GM12878 (cell line): ENCODE measurements around the gene AK8. TPM values are rescaled to one million over a fixed set of nuclear protein-coding genes. Genes with fewer than 3 reads are reported as not detected.

Experiments
- ATAC-seq: fragments of 200-7000 bp; cut with Tn5 transposase; 3 replicates; pipeline ENCODE4 v1.9.1; 2020; ENCODE audit warnings: mild to moderate bottlenecking, moderate library complexity
- BruUV-seq: library from RNA; stranded (reverse); fragments of 400-500 nt; replicated peaks from 2 replicates; lab custom pipeline; 2021; lab: Mats Ljungman, UMichigan
- CTCF ChIA-PET: fragments of 300-600 bp; sonication (Branson Sonifier 250); formaldehyde crosslinking; extraction: SDS; loops from one replicate; lab custom pipeline; 2021; ENCODE audit warnings: inconsistent platforms; lab: Yijun Ruan, JAX
- POLR2A ChIA-PET: fragments of 350-600 bp; formaldehyde crosslinking; extraction: SDS; loops from one replicate; lab custom pipeline; 2021; ENCODE audit warnings: inconsistent platforms; lab: Charles Lee
- RAD21 ChIA-PET: fragments of 300-600 bp; sonication (Branson Sonifier 250); formaldehyde crosslinking; loops from one replicate; lab custom pipeline; 2023; ENCODE audit warnings: antibody characterized with exemption; ENCODE audit not compliant: unreplicated experiment; lab: Charles Lee
- SMC1A ChIA-PET: fragments of 300-600 bp; sonication (Branson Sonifier 250); formaldehyde crosslinking; loops from one replicate; lab custom pipeline; 2023; ENCODE audit not compliant: unreplicated experiment, uncharacterized antibody; lab: Charles Lee
- DNase-seq: peaks from one replicate; pipeline ENCODE4 v3.0.0-alpha.2; 2011; ENCODE audit warnings: low read depth, low spot score
- FAIRE-seq: peaks from 3 replicates; lab custom pipeline; 2011; peaks lifted over from hg19 to GRCh38; lab: Jason Lieb, UNC
- H2AFZ ChIP-seq: 2 replicates; pipeline ENCODE4 v1.6.0; 2011; ENCODE audit warnings: low read depth, low read length, control low read depth; ENCODE audit not compliant: control insufficient read depth
- H3K27ac ChIP-seq: 2 replicates; pipeline ENCODE4 v1.5.1; 2011; ENCODE audit warnings: control low read depth; ENCODE audit not compliant: control insufficient read depth, insufficient read depth
- H3K27me3 ChIP-seq, 2 experiments: replicated peaks in 1 of 2; 2 replicates each; pipeline versions ENCODE4 v1.6.0 to v1.6.1; 2011; ENCODE audit warnings: low read length in 1 of 2; ENCODE audit not compliant: control insufficient read depth in 2 of 2, insufficient read depth in 2 of 2
- H3K36me3 ChIP-seq, 2 experiments: 2 replicates each; pipeline ENCODE4 v1.5.1; 2011; ENCODE audit warnings: low read length in 1 of 2; ENCODE audit not compliant: control insufficient read depth in 2 of 2, insufficient read depth in 2 of 2
- H3K4me1 ChIP-seq: 2 replicates; pipeline ENCODE4 v1.6.1; 2011; ENCODE audit warnings: mild to moderate bottlenecking, low read length, moderate library complexity, mixed read lengths; ENCODE audit not compliant: control insufficient read depth, insufficient read depth
- H3K4me2 ChIP-seq: 2 replicates; pipeline ENCODE4 v1.6.0; 2011; ENCODE audit warnings: control low read depth; ENCODE audit not compliant: control insufficient read depth, insufficient read depth
- H3K4me3 ChIP-seq: fragments of 200-600 bp; sonication (generic); 2 replicates; pipeline ENCODE4 v1.5.1; 2016
- H3K79me2 ChIP-seq: 2 replicates; pipeline ENCODE4 v1.6.0; 2011; ENCODE audit warnings: low read length; ENCODE audit not compliant: control insufficient read depth, insufficient read depth
- H3K9ac ChIP-seq: 2 replicates; pipeline ENCODE4 v1.8.0; 2011; ENCODE audit warnings: low read length, control low read depth, mixed read lengths; ENCODE audit not compliant: control insufficient read depth, insufficient read depth
- H3K9me3 ChIP-seq: replicated peaks from 3 replicates; pipeline ENCODE4 v1.5.1; 2011; ENCODE audit warnings: mild to moderate bottlenecking, low read length; ENCODE audit not compliant: control insufficient read depth, insufficient read depth
- H4K20me1 ChIP-seq: 2 replicates; pipeline ENCODE4 v1.6.0; 2011; ENCODE audit not compliant: control insufficient read depth, insufficient read depth
- ASH2L ChIP-seq: fragments of 300-600, 200-600 bp; sonication (generic); IDR thresholded peaks from 2 replicates; pipeline ENCODE4 v1.6.1; 2017; ENCODE audit warnings: low read depth, mild to moderate bottlenecking, borderline replicate concordance
- BCLAF1 ChIP-seq: fragments of 450-650 bp; IDR thresholded peaks from 2 replicates; pipeline ENCODE4 v1.6.1; 2017; ENCODE audit warnings: antibody characterized with exemption, mild to moderate bottlenecking, moderate library complexity
- JUNB ChIP-seq: IDR thresholded peaks from 2 replicates; pipeline ENCODE4 v1.6.1; 2016; ENCODE audit warnings: antibody characterized with exemption, mild to moderate bottlenecking
- SMC3 ChIP-seq: IDR thresholded peaks from 2 replicates; pipeline ENCODE4 v1.6.1; 2011; ENCODE audit warnings: low read length, improper control_type of control experiment, borderline replicate concordance
- TBL1XR1 ChIP-seq: IDR thresholded peaks from 2 replicates; pipeline ENCODE4 v1.6.1; 2012; ENCODE audit warnings: low read depth, low read length, improper control_type of control experiment
- ZBTB11 ChIP-seq: fragments of 450-650 bp; formaldehyde crosslinking; IDR thresholded peaks from 2 replicates; pipeline ENCODE4 v1.5.0; 2022; ENCODE audit warnings: mild to moderate bottlenecking, missing genetic modification characterization
- WGBS: methylation state at CpG from one replicate; pipeline ENCODE4 v1.1.6; 2016; ENCODE audit warnings: low lambda C conversion rate; ENCODE audit not compliant: insufficient replicate concordance, insufficient coverage; ENCODE audit errors: missing lambda C conversion rate; 5-methylcytosine and 5-hydroxymethylcytosine counted together
- in situ Hi-C: fragments of 300-500 bp; cut with MboI; formaldehyde crosslinking; loops from 9 replicates; pipeline ENCODE4 v1.14.3; 2018; ENCODE audit warnings: mixed read lengths
- intact Hi-C: fragments of 100-400 bp; cut with micrococcal nuclease; formaldehyde crosslinking; loops from one replicate; pipeline ENCODE4 v1.14.2; 2022; ENCODE audit not compliant: unreplicated experiment
- polyA plus RNA-seq, 11 experiments: library from polyadenylated mRNA; depleted of rRNA in 4 of 11; unstranded in 6 of 11; stranded (reverse) in 5 of 11; fragments of >200 nt; fragmentation: Nextera tagmentation in 4 of 11; fragmentation: Illumina TruSeq in 1 of 11; extraction: Ambion mirVana in 4 of 11; extraction: Trizol in 1 of 11; gene quantifications; 1 replicate in 1 of 11; 2 replicates in 10 of 11; pipeline versions ENCODE4 v1.2.1 to v1.2.3, GENCODE V29; 2011 to 2016; ENCODE audit warnings: inconsistent platforms in 2 of 11, missing spikeins in 2 of 11, low read depth in 1 of 11
- total RNA-seq, 4 experiments: library from RNA; depleted of rRNA in 3 of 4; stranded (reverse); fragments of >200 nt in 3 of 4; fragmentation: Illumina TruSeq in 1 of 4; extraction: Trizol in 1 of 4; gene quantifications; 2 replicates each; pipeline versions ENCODE4 v1.2.1 to v1.2.3, GENCODE V29; 2013 to 2021
- TF ChIP-seq, protein P1 (sequence below): fragments of 150-350 bp; IDR thresholded peaks from 2 replicates; pipeline ENCODE4 v1.6.1; 2014; ENCODE audit warnings: mild to moderate bottlenecking, low read depth, low read length
- TF ChIP-seq, protein P2 (sequence below): IDR thresholded peaks from 2 replicates; pipeline ENCODE4 v1.6.1; 2012; ENCODE audit warnings: mild to moderate bottlenecking, low read depth, low read length

Gene AK8
- total and polyA plus RNA-seq, 10 of the 15 experiments (the other 5 are each of a cell fraction or from before 2014, with no cell fraction given): 0.03 to 0.12 (median 0.06) TPM; not detected in 5

GRCh38 chr9:132810314-132810713 lies 67.8 kb downstream of the AK8 start:
- Histone ChIP-seq H3K9ac (no peak overlapping the region), H3K36me3 (no peaks in the 10 kb centered on the region), H4K20me1 (no peaks in the 10 kb centered on the region), H3K27ac (no peak overlapping the region), H2AFZ (no peak overlapping the region), H3K27me3 (peaks cover 2 to 4% of the 10 kb centered on the region in 2 experiments; a peak in 3 of 4 replicates), H3K4me2 (no peak overlapping the region), H3K4me3 (no peak overlapping the region), H3K4me1 (no peaks in the 10 kb centered on the region), H3K9me3 (no peaks in the 10 kb centered on the region), H3K79me2 (no peaks in the 10 kb centered on the region)
- intact Hi-C loops: loop anchor here (5.0 kb wide), 1 partner anchor 92 kb away; no protein-coding TSS in a partner anchor
- no peak for DNase-seq
- in situ Hi-C loops: no loop called here
- ATAC-seq: no peak
- ChIA-PET POLR2A (no interaction called here), CTCF (interaction anchor here (1.6 kb wide), 1 partner anchor 93 kb away, joined by 5 read pairs; no protein-coding TSS in a partner anchor), SMC1A (no interaction called here), RAD21 (no interaction called here)
- TF ChIP-seq ASH2L: no peak
- TF ChIP-seq BCLAF1: no peak
- TF ChIP-seq, protein P1, sequence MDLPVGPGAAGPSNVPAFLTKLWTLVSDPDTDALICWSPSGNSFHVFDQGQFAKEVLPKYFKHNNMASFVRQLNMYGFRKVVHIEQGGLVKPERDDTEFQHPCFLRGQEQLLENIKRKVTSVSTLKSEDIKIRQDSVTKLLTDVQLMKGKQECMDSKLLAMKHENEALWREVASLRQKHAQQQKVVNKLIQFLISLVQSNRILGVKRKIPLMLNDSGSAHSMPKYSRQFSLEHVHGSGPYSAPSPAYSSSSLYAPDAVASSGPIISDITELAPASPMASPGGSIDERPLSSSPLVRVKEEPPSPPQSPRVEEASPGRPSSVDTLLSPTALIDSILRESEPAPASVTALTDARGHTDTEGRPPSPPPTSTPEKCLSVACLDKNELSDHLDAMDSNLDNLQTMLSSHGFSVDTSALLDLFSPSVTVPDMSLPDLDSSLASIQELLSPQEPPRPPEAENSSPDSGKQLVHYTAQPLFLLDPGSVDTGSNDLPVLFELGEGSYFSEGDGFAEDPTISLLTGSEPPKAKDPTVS: no peak
- no peak for TF ChIP-seq ZBTB11
- TF ChIP-seq, protein P2, sequence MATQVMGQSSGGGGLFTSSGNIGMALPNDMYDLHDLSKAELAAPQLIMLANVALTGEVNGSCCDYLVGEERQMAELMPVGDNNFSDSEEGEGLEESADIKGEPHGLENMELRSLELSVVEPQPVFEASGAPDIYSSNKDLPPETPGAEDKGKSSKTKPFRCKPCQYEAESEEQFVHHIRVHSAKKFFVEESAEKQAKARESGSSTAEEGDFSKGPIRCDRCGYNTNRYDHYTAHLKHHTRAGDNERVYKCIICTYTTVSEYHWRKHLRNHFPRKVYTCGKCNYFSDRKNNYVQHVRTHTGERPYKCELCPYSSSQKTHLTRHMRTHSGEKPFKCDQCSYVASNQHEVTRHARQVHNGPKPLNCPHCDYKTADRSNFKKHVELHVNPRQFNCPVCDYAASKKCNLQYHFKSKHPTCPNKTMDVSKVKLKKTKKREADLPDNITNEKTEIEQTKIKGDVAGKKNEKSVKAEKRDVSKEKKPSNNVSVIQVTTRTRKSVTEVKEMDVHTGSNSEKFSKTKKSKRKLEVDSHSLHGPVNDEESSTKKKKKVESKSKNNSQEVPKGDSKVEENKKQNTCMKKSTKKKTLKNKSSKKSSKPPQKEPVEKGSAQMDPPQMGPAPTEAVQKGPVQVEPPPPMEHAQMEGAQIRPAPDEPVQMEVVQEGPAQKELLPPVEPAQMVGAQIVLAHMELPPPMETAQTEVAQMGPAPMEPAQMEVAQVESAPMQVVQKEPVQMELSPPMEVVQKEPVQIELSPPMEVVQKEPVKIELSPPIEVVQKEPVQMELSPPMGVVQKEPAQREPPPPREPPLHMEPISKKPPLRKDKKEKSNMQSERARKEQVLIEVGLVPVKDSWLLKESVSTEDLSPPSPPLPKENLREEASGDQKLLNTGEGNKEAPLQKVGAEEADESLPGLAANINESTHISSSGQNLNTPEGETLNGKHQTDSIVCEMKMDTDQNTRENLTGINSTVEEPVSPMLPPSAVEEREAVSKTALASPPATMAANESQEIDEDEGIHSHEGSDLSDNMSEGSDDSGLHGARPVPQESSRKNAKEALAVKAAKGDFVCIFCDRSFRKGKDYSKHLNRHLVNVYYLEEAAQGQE: no peak
- TF ChIP-seq TBL1XR1: no peak
- no peak for TF ChIP-seq SMC3
- no peak for TF ChIP-seq JUNB
- no peak for FAIRE-seq
- 36% methylated on average over 11 of the region's 11 CpGs for WGBS
- no TSS peak for BruUV-seq
